Endothelial cell of umbilical vein (primary cell): ENCODE results near the gene TCEANC. TPM values are rescaled to one million over a fixed set of nuclear protein-coding genes. Genes with fewer than 3 reads are reported as not detected.

Experiments
- BruUV-seq: library from RNA; stranded (reverse); fragments of 400-500 nt; replicated peaks from 2 replicates; lab custom pipeline; 2021; lab: Mats Ljungman, UMichigan
- CTCF ChIA-PET: fragments of 300-600, 350-600 bp; sonication (Branson Sonifier 250); formaldehyde crosslinking; loops from one replicate; lab custom pipeline; 2021; ENCODE audit warnings: antibody characterized with exemption, inconsistent platforms; lab: Charles Lee
- POLR2A ChIA-PET: fragments of 300-600, 350-600 bp; sonication (Branson Sonifier 250); formaldehyde crosslinking; loops from one replicate; lab custom pipeline; 2021; ENCODE audit warnings: antibody characterized with exemption, inconsistent platforms; lab: Charles Lee
- DNase-seq: peaks from one replicate; pipeline ENCODE4 v3.0.0-alpha.2; 2011; ENCODE audit warnings: low read depth, low spot score
- FAIRE-seq: peaks from 2 replicates; lab custom pipeline; 2011; peaks lifted over from hg19 to GRCh38; lab: Jason Lieb, UNC
- H2AFZ ChIP-seq: 2 replicates; pipeline ENCODE4 v1.6.0; 2012; ENCODE audit warnings: low read depth, low read length, control low read depth, inconsistent platforms
- H3K27ac ChIP-seq: 2 replicates; pipeline ENCODE4 v1.5.1; 2011; ENCODE audit warnings: low read depth, mild to moderate bottlenecking, control low read depth, low read length, moderate library complexity; ENCODE audit not compliant: insufficient read depth
- H3K27me3 ChIP-seq, 2 experiments: 2 replicates each; pipeline versions ENCODE4 v1.6.0 to v1.6.1; 2011; ENCODE audit warnings: low read length in 2 of 2, mixed read lengths in 1 of 2; ENCODE audit not compliant: control insufficient read depth in 2 of 2, insufficient read depth in 2 of 2
- H3K36me3 ChIP-seq, 2 experiments: 2 replicates in 1 of 2; 3 replicates in 1 of 2; pipeline ENCODE4 v1.5.1; 2011; ENCODE audit warnings: low read length in 2 of 2, mild to moderate bottlenecking in 1 of 2, moderate library complexity in 1 of 2; ENCODE audit not compliant: control insufficient read depth in 2 of 2, insufficient read depth in 2 of 2; ENCODE audit errors: extremely low read depth in 1 of 2
- H3K4me1 ChIP-seq: 3 replicates; pipeline ENCODE4 v1.5.1; 2011; ENCODE audit warnings: mild to moderate bottlenecking, low read length; ENCODE audit not compliant: control insufficient read depth, insufficient read depth; ENCODE audit errors: extremely low read depth
- H3K4me2 ChIP-seq: 2 replicates; pipeline ENCODE4 v1.6.1; 2011; ENCODE audit warnings: low read length, control low read depth, mixed read lengths; ENCODE audit not compliant: insufficient read depth
- H3K4me3 ChIP-seq, 3 experiments: fragments of 200-600 bp in 1 of 3; sonication (generic), shearing (Covaris generic) in 1 of 3; replicated peaks in 1 of 3; 2 replicates each; pipeline ENCODE4 v1.5.1; 2011 to 2016; ENCODE audit warnings: control low read depth in 3 of 3, low read length in 3 of 3, mild to moderate bottlenecking in 2 of 3, inconsistent platforms in 1 of 3, low read depth in 1 of 3, moderate library complexity in 1 of 3; ENCODE audit not compliant: insufficient read depth in 1 of 3
- H3K79me2 ChIP-seq: 2 replicates; pipeline ENCODE4 v1.6.0; 2012; ENCODE audit warnings: low read length, inconsistent platforms; ENCODE audit not compliant: control insufficient read depth, insufficient read depth
- H3K9ac ChIP-seq: replicated peaks from 2 replicates; pipeline ENCODE3; 2011; ENCODE audit warnings: low read length, control low read depth; ENCODE audit not compliant: insufficient read depth; ENCODE audit errors: extremely low read depth
- H3K9me1 ChIP-seq: replicated peaks from 3 replicates; pipeline ENCODE4 v1.6.0; 2011; ENCODE audit warnings: mild to moderate bottlenecking, low read length; ENCODE audit not compliant: control insufficient read depth, insufficient read depth; ENCODE audit errors: extremely low read depth
- H3K9me3 ChIP-seq: replicated peaks from 2 replicates; pipeline ENCODE4 v1.5.1; 2012; ENCODE audit warnings: low read length, inconsistent platforms; ENCODE audit not compliant: control insufficient read depth, insufficient read depth
- H4K20me1 ChIP-seq: replicated peaks from 2 replicates; pipeline ENCODE3; 2011; ENCODE audit warnings: mild to moderate bottlenecking, low read length; ENCODE audit not compliant: control insufficient read depth, insufficient read depth; ENCODE audit errors: extremely low read depth
- CTCF ChIP-seq, 2 donors: IDR thresholded peaks; 1 replicate in 1 of 2; 2 replicates in 1 of 2; pipeline ENCODE4 v1.5.1; 2011; ENCODE audit warnings: low read length in 2 of 2, mild to moderate bottlenecking in 2 of 2, moderate library complexity in 2 of 2, control low read depth in 1 of 2, inconsistent platforms in 1 of 2, low read depth in 1 of 2; ENCODE audit not compliant: insufficient read depth in 1 of 2; ENCODE audit errors: extremely low read depth in 1 of 2
- EZH2 ChIP-seq: IDR thresholded peaks from 2 replicates; pipeline ENCODE4 v1.6.1; 2012; ENCODE audit warnings: borderline replicate concordance, low read depth, mild to moderate bottlenecking, moderate library complexity, low read length, inconsistent platforms; ENCODE audit not compliant: severe bottlenecking
- FOS ChIP-seq: IDR thresholded peaks from 2 replicates; pipeline ENCODE4 v1.6.1; 2011; ENCODE audit warnings: mild to moderate bottlenecking, low read length, moderate library complexity, borderline replicate concordance; ENCODE audit not compliant: insufficient read depth
- JUN ChIP-seq: IDR thresholded peaks from 2 replicates; pipeline ENCODE4 v1.6.1; 2011; ENCODE audit warnings: borderline replicate concordance, low read depth; ENCODE audit not compliant: insufficient read length, insufficient read depth
- MYC ChIP-seq: IDR thresholded peaks from one replicate; pipeline ENCODE4 v1.6.1; 2011; ENCODE audit warnings: mild to moderate bottlenecking, low read depth, low read length
- POLR2A ChIP-seq: IDR thresholded peaks from 2 replicates; pipeline ENCODE4 v1.6.1; 2012; ENCODE audit warnings: low read depth, mild to moderate bottlenecking, control low read depth, low read length
- dilution Hi-C: fragments of 300-500 bp; cut with MboI; formaldehyde crosslinking; loops from one replicate; pipeline ENCODE4 v1.15.0; 2019; ENCODE audit warnings: low sequenced_read_pairs; ENCODE audit not compliant: extremely low pct_ligation_motif_present
- intact Hi-C: fragments of 100-400 bp; cut with micrococcal nuclease; formaldehyde crosslinking; loops from one replicate; pipeline ENCODE4 v1.10.0; 2022
- polyA plus RNA-seq, 4 experiments: library from polyadenylated mRNA; depleted of rRNA in 3 of 4; stranded (reverse) in 3 of 4; unstranded in 1 of 4; fragments of >200 nt; gene quantifications; 2 replicates each; pipeline versions ENCODE4 v1.2.1 to v1.2.3, GENCODE V29; 2011 to 2012; ENCODE audit warnings: missing spikeins in 1 of 4
- total RNA-seq: library from RNA; stranded (reverse); gene quantifications from 2 replicates; pipeline ENCODE4 v1.2.3, GENCODE V29; 2021

The TCEANC gene
- total and polyA plus RNA-seq, 2 donors (not counting 3 experiments of a cell fraction or from before 2014, with no cell fraction given), result 0.32 to 0.75 TPM

DNA sequence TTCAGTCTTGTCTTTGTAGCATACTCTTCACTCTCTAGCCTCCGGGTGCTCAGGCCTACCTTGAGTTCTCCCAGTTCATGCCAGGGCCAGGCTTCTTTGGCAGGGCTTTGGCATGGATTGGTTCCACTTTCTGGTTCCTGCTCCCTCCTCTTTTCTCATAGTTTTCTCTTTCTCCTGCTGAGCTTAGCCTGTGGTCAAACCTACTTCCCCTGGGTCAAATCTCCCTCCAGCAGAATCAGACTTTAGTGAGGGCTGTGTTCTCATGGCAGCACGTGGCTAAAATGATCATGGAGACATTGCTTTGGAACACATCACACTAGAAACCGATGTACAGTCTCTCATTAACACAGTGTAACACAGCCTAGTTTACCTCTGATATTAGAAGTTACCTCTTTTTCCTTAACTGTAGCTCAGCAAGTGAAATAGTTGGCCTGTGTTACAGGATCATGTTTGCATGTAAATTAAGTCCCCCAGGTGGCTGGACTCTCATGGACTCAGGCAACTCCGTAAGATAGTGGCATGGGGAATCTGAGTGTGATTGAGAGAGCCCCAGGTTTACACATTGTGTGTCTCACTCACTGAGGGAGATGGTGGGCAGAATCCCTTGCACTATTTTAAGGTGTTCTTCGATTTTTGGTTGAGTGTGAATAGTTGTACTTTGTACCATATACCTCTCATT, 49.3 kb downstream of the TCEANC start:
- dilution Hi-C loops, result no loop called here
- Histone ChIP-seq H3K79me2 (peaks cover 42% of the 10 kb centered on the region), H3K9me3 (no peaks in the 10 kb centered on the region), H2AFZ (no peak overlapping the region), H3K4me3 (no peak overlapping the region), H3K4me2 (no peak overlapping the region), H3K27ac (no peak overlapping the region), H3K9ac (no peak overlapping the region), H3K27me3 (no peaks in the 10 kb centered on the region), H3K36me3 (no peaks in the 10 kb centered on the region), H3K9me1 (no peaks in the 10 kb centered on the region), H3K4me1 (peaks cover 14% of the 10 kb centered on the region), H4K20me1 (no peaks in the 10 kb centered on the region)
- no peak for TF ChIP-seq MYC
- TF ChIP-seq FOS, result no peak
- no peak for TF ChIP-seq JUN
- no peak for TF ChIP-seq POLR2A
- no peak for TF ChIP-seq CTCF (IDR thresholded peaks at IDR 0.05; ENCODE audit: extremely low read depth in 1 of 2, insufficient read depth in 1 of 2, low read depth in 1 of 2, low read length in 2 of 2)
- TF ChIP-seq EZH2, result no peak
- ChIA-PET POLR2A (no interaction called here), CTCF (no interaction called here)
- no TSS peak for BruUV-seq
- no peak for FAIRE-seq
- intact Hi-C loops, result no loop called here
- no peak for DNase-seq
